Globus pallidus (tissue), 1 donor: Measurements from ENCODE around the gene ARHGAP28.
A peak's percentile ranks its signal among the peaks of the same experiment; 100 is the strongest.

Experiments used
- DNase-seq: peaks from one replicate; pipeline ENCODE4 v3.0.0-alpha.2; 2015; ENCODE audit warnings: low spot score

Gene ARHGAP28

GRCh38 chr18:6874315-6874714, 144.8 kb downstream of the ARHGAP28 start:
- DNase-seq: no peak

GRCh38 chr18:6875749-6876148, 146.2 kb downstream of the ARHGAP28 start:
- DNase-seq: no peak

GRCh38 chr18:6876641-6877041, 147.1 kb downstream of the ARHGAP28 start:
- no peak for DNase-seq

GRCh38 chr18:6877288-6877687, 147.8 kb downstream of the ARHGAP28 start:
- DNase-seq: no peak

GRCh38 chr18:6878556-6879297, 149.2 kb downstream of the ARHGAP28 start:
- no peak for DNase-seq

- DNase-seq: no peak
Observed at GRCh38 chr18:6879508-6880195, 150.1 kb downstream of the ARHGAP28 start.

- no peak for DNase-seq
Observed at GRCh38 chr18:6881034-6881820, 151.7 kb downstream of the ARHGAP28 start.

GRCh38 chr18:6882401-6882800, 152.9 kb downstream of the ARHGAP28 start:
- DNase-seq: no peak

- DNase-seq: no peak
Observed at GRCh38 chr18:6885006-6885481, 155.5 kb downstream of the ARHGAP28 start.

- peak; percentile 47 for DNase-seq
Observed at GRCh38 chr18:6885992-6886796, 156.7 kb downstream of the ARHGAP28 start.

- no peak for DNase-seq
Observed at GRCh38 chr18:6886797-6887330, 157.3 kb downstream of the ARHGAP28 start.

- DNase-seq: no peak
Observed at GRCh38 chr18:6891788-6892187, 162.3 kb downstream of the ARHGAP28 start.

- DNase-seq: no peak
Observed at GRCh38 chr18:6901286-6901926, 171.9 kb downstream of the ARHGAP28 start.

GRCh38 chr18:6917072-6917471, 187.6 kb downstream of the ARHGAP28 start:
- DNase-seq: no peak

GRCh38 chr18:6920099-6920955, 190.8 kb downstream of the ARHGAP28 start:
- DNase-seq: peak; percentile 17

- no peak for DNase-seq
Observed at GRCh38 chr18:6921571-6921970, 192.1 kb downstream of the ARHGAP28 start.

- DNase-seq: no peak
Observed at GRCh38 chr18:6923220-6923619, 193.7 kb downstream of the ARHGAP28 start.

GRCh38 chr18:6927153-6927552, 197.6 kb downstream of the ARHGAP28 start:
- DNase-seq: no peak

- no peak for DNase-seq
Observed at GRCh38 chr18:6928359-6928758, 198.8 kb downstream of the ARHGAP28 start.
